ENCODE data around the gene ACOT12.
"Not testable (repeated sequence)": the region's sequence is repeated elsewhere in the genome, so short reads cannot be mapped to it uniquely, and the experiment has no call there.

ACOT12 gene

GRCh38 chr5:81397176-81397575, 3.2 kb upstream of the ACOT12 start:
- DNase-seq: no peak

GRCh38 chr5:81395262-81395661, 1.3 kb upstream of the ACOT12 start:
- DNase-seq: no peak

GRCh38 chr5:81393430-81393782, 528 bp downstream of the ACOT12 start:
- DNase-seq: no peak

GRCh38 chr5:81389025-81389424, 4.9 kb downstream of the ACOT12 start:
- DNase-seq: no peak

- DNase-seq: no peak
Observed at GRCh38 chr5:81388169-81388568, 5.8 kb downstream of the ACOT12 start.

GRCh38 chr5:81383867-81384266, 10.1 kb downstream of the ACOT12 start:
- DNase-seq: no peak

- DNase-seq: no peak
Observed at GRCh38 chr5:81371354-81371876, 22.5 kb downstream of the ACOT12 start.

GRCh38 chr5:81370912-81371311, 23.0 kb downstream of the ACOT12 start:
- DNase-seq: no peak

- no peak for DNase-seq
Observed at GRCh38 chr5:81365541-81365940, 28.4 kb downstream of the ACOT12 start.

- no peak for DNase-seq
Observed at GRCh38 chr5:81363093-81363871, 30.7 kb downstream of the ACOT12 start.

- DNase-seq: no peak
Observed at GRCh38 chr5:81361600-81361999, 32.3 kb downstream of the ACOT12 start.

GRCh38 chr5:81360640-81361039, 33.3 kb downstream of the ACOT12 start:
- no peak for DNase-seq

GRCh38 chr5:81359881-81360280, 34.1 kb downstream of the ACOT12 start:
- DNase-seq: no peak

- DNase-seq: no peak
Observed at GRCh38 chr5:81359108-81359507, 34.8 kb downstream of the ACOT12 start.

GRCh38 chr5:81355291-81356251, 38.4 kb downstream of the ACOT12 start:
- DNase-seq: no peak

GRCh38 chr5:81354093-81354492, 39.8 kb downstream of the ACOT12 start:
- DNase-seq: no peak

- DNase-seq: no peak
Observed at GRCh38 chr5:81353189-81353588, 40.7 kb downstream of the ACOT12 start.

GRCh38 chr5:81350507-81350906, 43.4 kb downstream of the ACOT12 start:
- no peak for DNase-seq

- no peak for DNase-seq
Observed at GRCh38 chr5:81349161-81349560, 44.8 kb downstream of the ACOT12 start.

- DNase-seq: no peak
Observed at GRCh38 chr5:81345411-81346003, 48.4 kb downstream of the ACOT12 start.

GRCh38 chr5:81344736-81345135, 49.2 kb downstream of the ACOT12 start:
- no peak for DNase-seq

GRCh38 chr5:81338213-81338612, 55.7 kb downstream of the ACOT12 start:
- not testable (repeated sequence) for DNase-seq

GRCh38 chr5:81337803-81338202, 56.1 kb downstream of the ACOT12 start:
- no peak for DNase-seq

Data from NCI-H187 (cell line).